Amniotic stem cell (primary cell): ENCODE data around the gene SEZ6L2.
"Not testable (repeated sequence)": the region's sequence is repeated elsewhere in the genome, so short reads cannot be mapped to it uniquely, and the experiment has no call there.

Source experiments
- DNase-seq: peaks from one replicate; lab custom pipeline; 2025; lab: John Stamatoyannopoulos, UW

Gene SEZ6L2

DNA sequence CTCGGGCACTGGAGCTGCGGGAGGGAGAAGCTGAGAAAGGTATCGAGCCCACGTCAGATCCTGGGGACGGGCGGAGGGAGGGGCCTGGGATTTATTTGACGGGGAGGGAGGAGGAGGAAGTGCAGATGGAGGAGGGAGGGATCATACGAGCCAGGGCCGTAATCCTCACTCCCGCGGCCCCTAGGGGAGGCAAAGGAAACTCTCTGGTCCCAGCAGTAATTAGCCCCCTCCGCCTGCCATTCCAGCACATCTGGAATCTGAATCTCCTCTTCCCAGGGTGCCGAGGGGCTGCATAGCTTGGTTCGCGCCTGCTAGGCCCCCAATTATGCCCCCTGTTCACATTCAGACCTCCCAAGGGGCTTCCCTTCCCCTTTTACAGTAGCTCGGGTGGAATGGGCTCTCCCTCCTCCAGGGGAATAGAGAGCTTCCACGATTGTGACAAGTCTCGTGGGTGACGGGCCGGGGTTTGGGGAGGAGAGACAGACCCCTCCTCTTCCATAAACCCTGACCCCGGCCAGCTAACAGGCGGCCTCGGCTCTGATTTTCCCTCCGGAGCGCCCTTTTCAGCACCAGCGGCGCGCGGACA is at the start of gene SEZ6L2:
SEZ6L2 (minus strand) TSS at position 35 of the 586 bp plus-strand sequence. CDS start 531 bp downstream, outside the sequence.
- DNase-seq: peak; percentile 41

DNA sequence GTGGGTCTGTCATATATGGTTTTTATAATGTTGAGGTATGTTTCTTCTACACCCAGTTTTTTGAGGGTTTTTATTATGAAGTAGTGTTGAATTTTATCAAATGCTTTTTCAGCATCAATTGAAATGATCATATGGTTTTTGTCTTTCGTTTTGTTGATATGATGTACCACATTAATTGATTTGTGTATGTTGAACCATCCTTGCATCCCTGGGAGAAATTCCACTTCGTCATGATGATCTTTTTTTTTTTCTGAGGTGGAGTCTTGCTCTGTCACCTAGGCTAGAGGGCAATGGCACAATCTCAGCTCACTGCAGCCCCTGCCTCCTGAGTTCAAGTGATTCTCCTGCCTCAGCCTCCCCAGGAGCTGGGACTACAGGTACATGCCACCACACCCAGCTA is 48.5 kb upstream of the SEZ6L2 start:
- DNase-seq: no peak

DNA sequence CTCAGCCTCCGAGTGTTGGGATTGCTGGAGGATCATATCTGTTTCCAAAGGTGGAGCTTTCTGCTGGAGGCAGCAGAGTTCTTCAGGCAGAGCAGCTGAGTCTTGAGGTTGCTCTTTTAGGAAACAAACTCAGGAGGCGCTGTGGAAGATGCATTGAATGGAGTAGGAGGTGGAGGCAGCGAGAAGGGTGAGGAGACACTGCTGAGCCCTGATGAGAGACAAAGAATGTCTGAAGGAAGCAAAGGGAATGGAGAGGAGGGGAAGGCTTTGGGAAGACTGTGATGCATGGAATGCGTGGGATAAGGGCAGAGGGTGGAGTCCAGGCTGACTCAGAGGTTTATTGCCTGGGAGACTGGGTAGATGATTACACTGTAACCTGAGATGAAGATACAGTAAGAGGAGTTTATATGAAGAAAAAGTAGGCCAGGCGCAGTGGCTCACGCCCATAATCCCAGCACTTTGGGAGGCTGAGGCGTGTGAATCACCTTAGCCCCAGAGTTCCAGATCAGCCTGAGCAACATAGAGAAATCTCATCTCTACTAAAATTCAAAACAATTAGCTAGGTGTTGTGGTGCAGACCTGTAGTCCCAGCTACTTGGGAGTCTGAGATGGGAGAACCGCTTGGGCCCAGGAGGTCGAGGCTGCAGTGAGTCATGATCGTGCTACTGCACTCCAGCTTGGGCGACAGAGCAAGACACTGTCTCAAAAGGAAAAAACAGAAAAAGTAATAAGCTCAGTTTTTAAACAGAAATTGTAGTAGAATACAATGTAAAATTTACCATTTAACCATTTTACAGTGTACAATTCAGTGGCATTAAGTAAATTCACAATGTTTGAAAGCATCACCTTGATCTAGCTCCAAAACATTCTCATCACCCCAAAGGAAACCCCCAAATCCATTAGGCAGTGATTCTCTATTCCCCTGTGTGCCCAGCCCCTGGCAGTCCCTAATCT is 44.8 kb upstream of the SEZ6L2 start:
- DNase-seq: peak; percentile 94

DNA sequence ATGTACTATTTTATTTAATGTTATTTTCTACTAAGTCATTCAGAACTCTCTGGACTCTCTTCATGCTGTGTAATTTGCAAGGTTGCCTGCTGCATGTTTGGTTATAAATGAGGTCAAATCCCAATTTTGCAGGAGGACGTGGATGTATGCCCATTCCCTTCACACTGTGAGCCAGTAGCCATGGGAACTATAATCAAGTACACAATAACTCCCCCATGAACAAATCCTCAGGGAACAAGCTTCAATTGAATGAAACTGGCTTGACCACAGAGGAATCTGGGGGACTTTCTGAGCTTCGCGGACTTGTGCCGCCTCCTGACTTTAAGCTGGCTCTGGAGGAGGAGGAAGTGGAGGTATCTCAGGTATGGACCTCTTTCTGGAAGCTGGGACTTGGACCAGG is 41.3 kb upstream of the SEZ6L2 start:
- DNase-seq: no peak

DNA sequence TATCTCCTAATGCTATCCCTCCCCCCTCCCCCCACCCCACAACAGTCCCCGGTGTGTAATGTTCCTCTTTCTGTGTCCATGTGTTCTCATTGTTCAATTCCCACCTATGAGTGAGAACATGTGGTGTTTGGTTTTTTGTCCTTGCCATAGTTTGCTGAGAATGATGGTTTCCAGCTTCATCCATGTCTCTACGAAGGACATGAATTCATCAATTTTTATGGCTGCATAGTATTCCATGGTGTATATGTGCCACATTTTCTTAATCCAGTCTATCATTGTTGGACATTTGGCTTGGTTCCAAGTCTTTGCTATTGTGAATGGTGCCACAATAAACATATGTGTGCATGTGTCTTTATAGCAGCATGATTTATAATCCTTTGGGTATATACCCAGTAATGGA is 32.4 kb upstream of the SEZ6L2 start:
- not testable (repeated sequence) for DNase-seq

DNA sequence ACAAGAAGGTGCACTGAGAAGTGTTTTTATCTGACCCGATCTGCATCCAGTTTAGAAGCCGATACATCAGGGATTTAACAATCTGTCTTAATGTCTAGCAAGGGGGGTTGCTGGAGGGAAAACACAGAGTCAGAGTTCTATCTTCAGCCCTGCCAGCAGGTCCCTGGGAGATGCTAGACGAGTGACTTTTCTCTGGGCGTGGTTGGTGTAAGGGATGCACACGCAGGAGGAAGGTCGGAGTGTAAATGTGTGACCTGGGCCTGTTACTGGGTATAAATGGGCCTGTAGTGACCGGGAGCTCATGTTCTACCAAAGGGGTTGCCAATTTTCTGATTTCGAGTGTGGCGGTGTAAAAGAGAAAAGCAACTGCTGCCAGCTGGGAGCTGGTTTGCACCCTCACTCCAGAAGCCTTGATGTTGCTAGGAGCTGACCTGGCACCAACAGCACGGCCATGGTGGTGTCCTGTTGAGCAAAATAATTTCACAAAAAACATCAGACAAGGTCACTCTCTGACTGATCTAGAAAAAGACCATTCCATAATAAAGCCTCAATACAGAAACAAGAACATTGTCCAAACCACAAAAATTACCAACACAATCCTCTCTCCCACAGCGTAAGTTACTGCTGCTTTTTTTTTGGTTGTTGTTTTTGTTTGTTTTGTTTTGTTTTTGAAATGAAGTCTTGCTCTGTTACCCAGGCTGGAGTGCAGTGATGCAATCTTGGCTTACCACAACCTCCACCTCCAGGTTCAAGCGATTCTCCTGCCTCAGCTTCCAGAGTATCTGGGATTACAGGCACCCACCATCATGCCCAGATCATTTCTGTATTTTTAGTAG is 27.9 kb upstream of the SEZ6L2 start:
- no peak for DNase-seq

DNA sequence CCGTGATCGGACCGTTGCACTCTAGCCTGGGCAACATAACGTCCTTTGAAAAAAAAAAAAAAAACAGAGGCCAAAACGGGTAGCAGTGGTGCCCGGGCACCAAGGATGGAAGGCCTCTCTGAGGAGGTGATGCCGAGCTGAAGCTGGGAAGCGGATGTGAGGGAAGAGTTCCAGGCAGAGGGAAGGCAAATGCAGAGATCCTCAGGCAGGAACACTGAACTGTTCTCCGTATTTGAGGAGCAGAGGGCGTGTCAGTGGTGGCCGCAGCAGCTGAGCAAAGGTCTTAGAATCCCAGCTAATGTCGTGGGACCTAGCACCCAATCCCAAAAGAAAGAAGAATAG is 27.3 kb upstream of the SEZ6L2 start:
- no peak for DNase-seq

DNA sequence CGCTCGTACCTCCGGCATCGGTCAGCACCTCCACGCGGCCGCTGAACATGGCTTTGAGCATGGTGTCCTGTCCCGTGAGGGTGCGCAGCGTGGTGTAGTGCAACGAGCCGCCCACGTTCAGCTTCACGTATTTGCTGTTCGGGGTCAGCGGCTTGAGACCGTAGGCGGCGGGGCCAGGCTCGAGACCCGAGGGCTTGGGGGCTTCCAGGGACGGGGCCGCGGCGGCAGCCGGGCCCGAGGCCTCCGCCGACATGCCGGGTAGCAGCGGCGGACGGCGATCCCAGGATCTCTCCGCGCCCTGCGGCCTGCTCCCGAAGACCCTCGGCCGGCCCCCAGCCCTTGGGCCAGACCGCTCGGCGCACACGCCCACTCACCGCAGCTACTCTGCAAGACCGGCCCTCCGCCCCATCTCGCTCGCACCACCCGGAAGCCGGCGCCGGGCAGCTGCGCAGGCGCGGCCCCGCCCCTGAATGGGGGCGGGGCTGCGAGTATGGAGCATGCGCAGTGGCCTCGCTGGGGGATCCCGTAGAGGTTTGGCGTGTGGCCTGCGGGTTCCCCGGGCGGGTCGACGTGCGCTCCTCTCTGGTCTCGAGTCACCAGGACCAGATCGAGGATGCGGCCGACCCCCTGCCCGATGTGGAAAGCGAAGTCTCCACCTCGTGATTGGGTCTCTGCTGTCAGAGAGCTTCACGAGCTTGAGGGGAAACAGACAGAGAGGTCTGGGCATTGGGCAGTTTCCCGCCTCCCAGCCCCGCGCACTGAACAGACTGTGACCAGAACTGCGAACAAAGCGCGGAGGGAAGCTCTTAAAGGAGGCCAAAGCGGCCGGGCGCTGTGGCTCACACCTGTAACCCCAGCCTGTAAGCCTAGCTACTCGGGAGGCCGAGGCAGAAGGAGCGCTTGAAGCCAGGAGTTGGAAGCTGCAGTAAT is 26.7 kb upstream of the SEZ6L2 start, which contains the start of gene KCTD13:
KCTD13 (minus strand) TSS at position 446 of the 930 bp plus-strand sequence; CDS start at position 253, 193 bp downstream.
- DNase-seq: peak; percentile 68

DNA sequence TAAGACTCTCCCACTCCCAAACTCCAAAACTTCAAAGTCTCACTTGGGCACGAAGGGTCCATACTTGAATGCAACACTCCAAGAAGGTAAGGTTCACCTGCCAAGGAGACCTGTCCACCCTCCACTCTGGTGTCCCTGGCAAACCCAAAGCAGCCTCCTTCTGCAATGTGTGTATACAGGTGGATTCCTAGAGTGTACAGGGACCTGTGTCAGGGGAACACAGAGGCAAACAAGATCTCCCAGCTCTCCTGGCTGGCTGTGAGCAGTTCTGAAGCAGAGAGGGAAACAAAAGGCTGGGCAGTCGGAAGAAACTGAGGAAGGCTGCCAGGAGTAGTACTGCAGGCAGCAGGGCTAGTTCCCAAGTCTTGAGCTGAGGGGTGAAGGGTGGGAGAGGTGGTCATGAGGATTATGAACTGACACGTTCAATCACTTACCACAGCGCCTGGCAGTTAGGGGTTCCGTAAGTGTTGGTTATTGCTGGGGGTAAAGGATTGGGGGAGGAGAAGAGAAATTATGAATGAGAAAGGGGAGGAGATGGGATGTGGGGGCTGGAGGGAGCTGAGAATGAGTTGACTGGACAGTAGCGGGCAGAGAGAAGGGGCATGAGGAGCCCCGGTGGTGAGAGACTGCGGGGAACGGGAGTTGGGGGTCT is 25.9 kb upstream of the SEZ6L2 start:
- no peak for DNase-seq

DNA sequence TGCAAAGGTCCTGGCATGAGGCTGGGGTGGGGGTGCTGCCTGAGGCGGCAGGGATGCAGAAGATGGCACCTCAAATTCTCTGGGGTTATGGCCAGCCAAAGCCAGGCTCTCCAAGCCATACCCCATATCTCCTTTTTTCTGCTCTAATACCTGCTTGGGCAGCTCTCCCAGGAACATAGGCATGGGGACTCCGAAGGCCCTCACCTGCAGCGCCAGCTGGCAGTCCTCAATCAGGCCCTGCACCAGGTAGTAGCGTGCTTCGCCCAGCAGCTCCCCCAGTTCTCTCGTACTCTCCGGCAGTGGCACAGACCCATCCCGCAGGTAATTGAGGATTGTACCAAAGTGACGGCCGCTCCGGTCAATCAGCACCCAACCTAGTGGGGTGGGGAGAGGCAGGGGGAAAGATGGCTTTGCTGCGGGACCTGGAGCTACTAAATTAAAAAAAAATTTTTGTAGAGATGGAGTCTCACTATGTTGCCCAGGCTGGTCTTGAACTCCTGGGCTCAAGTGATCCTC is 23.7 kb upstream of the SEZ6L2 start:
- no peak for DNase-seq

DNA sequence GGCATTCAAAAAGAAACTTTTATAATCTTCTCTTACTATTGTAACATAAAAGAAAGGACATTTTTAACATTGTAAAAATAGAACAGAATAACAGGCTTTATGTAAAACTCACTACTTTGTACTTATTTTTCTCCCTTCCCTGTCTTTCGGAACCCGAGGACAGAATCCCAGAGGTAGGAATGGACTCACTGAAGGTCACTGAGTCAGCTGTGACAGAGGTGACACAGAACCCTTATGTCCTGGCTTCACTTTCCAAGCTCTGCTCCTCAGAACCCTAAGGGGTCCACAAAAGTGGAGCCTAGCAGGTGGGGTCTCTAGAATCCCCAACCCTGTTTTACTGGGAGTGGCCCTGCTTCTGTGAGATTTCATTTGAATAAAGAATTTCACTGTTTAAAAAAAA is 23.0 kb upstream of the SEZ6L2 start:
- no peak for DNase-seq

DNA sequence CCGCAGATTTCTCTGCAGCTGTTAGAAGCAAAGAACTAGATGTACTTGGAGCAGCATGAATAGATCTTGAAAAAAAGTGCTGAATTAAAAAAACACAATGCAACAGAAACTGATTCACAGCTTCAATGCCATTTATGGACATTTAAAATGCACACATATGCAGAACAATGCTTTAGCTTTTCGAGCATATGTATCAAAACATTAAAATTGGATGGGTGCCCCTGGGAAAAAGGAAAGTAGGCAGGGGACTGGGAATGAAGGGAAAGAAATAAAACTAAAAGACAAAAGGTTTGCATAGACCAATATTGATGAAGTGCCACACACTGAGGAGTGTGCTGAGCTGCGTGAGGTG is 21.7 kb upstream of the SEZ6L2 start:
- no peak for DNase-seq

DNA sequence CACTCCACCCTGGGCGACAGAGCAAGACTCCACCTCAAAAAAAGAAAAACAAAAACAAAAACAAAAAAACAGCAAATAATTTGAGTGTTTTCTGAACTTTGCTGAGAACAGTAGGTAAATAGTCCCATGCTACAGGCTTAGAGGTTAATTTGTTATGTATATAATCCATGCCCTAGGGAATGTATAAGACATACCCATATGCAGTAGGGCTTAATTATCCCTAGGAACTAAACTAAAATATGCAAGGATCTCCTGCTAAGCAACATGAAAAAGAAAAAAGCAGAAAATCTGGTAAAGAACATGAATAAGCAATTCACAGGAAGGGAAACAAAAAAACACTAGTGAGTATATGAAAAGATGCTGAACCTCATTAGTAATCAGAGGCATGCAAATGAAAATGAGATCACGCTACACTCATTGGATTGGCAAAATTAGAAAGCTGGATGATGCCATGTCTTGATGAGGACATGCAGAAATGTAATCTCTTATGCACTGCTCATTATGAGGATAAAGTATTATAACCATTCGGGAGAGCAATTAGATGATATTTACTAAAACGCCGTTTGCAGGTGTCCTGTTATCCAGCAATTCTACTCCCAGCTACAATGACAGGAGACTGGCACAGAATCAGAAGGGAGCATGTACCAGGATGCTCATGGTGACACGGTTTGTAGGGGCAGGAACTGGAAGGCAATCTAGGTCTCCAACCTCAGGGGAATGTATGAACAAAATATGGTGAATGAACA is 21.1 kb upstream of the SEZ6L2 start:
- DNase-seq: no peak

DNA sequence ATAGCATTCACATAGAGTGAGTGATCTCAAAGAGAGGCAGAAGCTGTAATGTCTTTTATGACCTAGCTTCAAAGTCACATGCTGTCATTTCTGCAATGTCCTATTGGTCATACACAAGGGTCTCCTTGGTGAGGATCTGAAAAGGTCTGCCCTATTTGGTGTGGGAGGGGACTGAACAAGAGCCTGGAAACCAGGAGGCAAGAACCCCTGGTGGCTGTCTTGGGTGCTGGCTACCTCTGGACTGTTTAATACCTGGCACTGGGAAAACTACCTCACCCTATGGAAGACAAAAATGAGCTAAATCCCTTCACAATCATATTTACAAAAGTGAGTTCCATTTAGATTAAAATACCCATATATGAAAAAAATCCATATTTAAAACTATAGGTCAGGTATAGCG is 17.6 kb upstream of the SEZ6L2 start:
- DNase-seq: no peak

DNA sequence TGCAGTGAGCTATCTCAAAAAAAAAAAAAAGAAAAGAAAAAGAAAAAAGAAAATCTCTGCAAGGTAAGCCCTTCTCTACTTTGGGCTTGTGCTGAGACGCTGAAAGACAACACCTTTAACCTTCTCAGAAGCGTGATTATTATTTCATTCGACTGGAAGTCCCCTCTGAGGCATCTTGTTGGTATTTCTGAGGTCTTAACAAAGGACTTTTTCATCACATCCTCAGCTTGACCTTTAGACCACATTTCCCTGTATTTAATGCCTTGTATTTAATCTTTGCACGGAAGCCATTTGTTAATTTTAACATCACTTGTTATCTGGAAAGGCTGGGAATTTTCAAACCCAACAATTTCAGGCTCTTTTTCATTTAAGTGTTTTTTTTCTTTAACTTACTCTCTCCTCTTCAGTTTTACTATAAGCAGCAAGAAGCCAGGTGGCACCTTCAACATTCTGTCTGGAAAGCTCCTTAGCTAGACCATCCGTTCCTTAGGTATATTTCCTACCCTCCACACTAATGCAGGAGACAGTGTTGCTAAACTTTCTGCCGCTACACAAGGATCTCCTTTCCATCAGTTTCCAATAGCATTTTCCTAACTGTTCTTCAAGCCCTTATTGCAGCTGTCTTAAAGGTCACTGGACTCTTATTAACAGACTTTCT is 16.4 kb upstream of the SEZ6L2 start:
- no peak for DNase-seq

DNA sequence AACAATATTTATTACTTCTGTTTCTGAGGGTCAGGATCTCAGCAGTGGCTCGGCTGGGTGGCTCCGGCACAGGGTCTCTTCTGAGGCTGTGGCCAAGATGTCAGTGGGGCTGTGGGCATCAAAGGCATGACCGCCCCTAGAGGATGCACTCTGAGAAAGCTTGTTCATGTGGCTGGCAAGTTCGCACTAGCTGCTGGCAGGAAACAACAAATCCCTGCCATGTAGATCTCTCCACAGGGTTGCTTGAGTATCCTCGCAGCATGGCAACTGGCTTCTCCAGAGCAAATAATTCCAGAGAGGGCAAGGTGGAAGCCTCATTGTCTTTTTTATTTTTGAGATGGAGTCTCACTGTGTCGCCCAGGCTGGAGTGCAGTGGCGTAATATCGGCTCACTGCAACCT is 14.2 kb upstream of the SEZ6L2 start:
- no peak for DNase-seq

DNA sequence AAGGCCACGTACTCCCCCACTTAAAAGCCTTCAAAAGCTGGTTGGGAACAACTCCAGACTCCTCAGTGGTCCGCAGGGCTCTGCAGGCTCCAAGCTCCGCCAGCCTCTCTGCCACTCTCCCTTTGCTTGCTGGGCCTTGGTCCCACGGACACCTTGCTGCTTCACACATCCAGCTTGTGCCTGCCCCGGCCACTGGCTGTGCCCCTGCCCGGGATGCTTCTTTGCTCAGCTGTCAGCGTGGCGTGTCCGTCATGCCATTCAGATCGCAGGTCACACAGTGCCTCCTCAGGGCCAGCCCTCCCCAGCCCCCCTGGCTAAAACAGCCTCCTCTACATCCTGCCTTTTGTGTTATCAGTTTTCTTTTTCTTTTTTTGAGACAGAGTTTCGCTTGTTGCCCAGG is 12.7 kb upstream of the SEZ6L2 start:
- no peak for DNase-seq

DNA sequence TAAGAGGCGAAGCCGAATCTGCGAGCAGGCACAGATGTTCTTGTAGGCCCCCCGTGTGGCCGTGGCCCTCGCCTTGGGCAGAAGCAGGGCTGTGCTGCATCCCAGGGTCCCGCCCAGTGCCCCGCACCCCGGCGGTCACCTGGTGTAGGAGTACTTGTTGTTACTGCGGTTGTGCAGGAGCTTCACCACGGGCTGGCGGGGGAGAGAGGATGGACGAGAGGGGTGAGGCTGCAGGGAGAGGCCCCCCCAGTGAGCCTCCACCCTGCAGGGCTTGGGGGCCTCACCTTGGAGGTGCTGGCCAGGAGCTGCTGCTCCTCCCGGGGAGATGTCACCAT is 12.3 kb upstream of the SEZ6L2 start:
- DNase-seq: no peak

DNA sequence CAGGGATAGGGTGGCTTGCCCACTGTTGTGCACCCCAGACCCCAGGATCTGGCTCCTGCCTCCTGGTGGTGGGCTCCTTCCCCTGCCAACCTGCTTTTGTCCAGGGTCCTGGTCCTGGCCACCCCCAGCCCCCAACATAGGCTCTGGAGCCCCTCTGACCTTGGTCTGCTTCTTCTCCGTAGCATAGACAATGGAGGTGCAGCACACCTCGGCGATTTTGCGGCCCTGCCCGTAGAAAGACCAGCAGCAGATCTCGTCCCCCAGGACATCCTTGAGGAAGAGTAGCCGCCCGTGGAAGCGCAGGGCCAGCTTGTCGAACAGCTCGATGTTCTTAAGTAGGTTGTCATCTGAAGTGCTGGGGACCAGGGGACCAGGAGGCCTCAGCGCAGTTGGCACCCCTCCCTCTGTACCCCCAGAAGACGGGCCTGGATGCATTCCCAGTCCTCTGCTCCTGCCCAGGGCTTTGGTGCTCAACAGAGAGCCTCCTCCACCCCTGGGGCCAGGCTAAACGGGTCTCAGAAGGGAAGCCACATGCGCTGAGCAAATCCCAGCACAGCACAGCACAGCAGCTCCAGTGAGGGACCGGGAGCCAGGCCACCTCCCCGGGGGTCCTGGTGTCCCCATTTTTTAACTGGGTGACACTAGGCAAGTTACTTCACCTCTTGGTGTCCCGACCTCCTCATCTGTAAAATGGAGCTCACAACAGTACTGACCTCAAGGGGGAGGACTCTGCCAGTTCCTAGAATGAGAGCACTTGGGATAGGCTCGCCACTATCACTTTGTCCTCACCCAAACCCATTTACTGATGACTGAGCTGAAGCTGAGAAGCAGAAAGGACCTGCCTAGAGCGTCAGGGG is 11.7 kb upstream of the SEZ6L2 start:
- DNase-seq: no peak
